NCI-H146 (cell line): ENCODE measurements around the gene PTPA.
"Not testable (repeated sequence)": the region's sequence is repeated elsewhere in the genome, so short reads cannot be mapped to it uniquely, and the experiment has no call there.

Source experiments
- DNase-seq: peaks from one replicate; lab custom pipeline; 2025; lab: John Stamatoyannopoulos, UW

PTPA gene

DNA sequence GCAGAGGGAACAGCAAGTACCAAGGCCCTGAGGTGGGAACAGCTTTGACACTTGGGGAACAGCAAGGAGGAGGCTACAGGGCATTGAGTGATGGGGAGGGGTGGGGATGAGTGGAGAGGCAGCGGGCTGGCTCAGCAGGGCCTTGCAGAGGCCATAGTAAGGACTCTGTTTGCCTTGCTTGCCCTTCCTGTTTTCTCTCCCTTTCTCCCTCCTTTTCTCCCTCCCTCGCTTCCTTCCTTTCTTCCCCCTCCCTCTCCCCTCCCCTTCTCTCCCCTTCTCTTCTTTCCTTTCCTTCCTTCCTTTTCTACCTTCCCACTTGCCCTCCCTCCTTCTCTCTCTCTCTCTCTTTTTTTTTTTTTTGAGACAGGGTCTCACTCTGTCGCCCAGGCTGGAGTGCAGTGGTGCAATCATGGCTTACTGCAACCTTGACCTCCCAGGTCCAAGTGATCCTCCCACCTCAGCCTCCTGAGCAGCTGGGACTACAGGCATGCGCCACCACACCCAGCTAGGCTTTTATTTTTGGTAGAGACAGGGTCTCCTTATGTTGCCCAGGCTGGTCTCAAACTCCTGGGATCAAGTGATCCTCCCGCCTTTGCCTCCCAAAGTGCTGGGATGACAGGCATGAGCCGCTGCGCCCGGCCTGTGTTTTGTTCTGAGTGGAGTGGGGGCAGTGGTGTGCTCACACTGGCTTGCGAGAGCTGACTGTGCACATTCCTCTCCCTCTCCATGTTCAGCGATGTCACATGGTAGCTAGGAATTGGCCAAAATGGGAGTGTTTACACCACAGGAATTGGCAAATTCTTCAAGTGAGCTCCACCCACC lies 49.7 kb downstream of the PTPA start:
- no peak for DNase-seq

DNA sequence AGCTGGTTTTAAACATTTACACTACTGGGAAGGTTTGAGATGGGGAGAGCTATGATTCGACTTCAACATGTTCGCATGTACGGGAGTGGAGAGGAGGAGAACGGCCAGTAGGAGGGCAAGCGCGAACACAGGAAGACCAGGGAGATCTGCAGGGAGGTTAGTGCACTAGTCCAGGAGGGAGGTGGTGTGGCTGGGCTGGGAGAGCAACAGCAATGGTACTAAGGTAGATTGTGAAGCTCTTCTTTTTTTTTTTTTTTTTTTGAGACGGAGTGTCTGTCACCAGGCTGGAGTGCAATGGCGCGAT lies 50.3 kb downstream of the PTPA start:
- no peak for DNase-seq

DNA sequence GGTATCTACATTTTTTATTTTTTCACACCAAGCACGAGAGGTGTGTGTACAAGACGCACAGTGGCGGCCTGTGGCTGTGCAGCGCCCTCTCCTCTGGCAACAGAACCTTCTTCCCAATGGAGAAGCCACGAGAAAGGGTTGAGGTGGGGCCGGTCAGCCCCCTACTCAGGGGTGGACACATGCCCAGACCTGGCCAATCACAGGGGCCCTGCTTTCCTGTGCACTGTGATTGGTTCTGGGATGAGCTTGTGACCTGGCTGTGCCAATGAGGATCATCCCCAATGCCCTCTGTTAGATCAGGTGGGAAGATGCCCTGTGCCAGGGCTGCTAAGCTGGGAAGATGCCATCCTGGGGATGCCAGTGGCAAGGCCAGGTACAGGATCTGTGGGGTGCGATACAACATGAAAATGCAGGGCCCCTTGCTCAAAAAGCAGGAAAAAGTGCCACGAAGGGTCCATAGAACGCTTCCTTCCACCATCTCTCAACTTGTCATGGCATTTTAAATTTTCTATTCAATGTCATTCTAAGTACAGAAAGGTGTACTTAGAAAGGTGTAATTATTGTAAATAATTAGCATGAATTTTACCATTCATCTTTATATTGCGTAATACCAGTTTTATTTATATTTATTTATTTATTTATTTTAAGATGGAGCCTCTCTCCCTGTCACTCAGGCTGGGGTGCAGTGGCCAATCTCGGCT lies 51.4 kb downstream of the PTPA start:
- DNase-seq: no peak

DNA sequence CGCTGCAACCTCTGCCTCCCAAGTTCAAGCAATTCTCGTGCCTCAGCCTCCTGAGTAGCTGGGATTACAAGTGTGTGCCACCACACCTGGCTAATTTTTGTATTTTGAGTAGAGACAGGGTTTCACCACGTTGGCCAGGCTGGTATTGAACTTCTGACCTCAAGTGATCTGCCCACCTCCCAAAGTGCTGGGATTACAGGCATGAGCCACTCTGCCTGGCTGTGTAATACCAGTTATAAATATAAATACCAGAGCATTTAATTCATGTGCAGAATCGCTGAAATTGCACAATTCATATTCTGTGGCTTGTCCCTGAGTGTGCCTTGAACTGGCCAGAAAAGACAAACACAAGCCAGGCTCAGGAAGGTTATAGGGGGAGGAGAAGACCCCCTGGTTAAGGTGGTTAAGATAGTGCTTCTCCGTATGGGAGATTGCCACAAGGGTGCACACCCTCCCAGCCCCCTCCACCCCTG lies 52.0 kb downstream of the PTPA start:
- DNase-seq: not testable (repeated sequence)

DNA sequence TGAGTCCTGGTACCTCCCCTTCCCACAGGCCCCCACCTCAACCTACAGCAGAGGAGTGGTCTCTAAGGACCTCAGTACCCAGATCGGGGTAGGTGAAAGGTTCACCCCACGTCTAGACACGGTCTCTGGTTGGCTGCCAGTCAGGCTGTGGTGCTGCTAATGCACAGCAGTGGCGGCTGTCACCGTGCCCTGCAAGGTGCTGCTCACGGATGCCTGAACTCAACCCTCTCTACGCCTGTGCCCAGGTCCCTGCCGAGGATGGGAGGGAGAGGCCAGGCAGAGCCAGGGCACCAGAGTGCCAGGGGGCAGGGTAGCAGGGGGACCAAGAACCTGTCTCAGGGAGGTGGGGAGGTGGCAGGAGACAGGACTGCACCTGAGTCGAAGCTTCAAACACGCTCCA lies 52.5 kb downstream of the PTPA start:
- no peak for DNase-seq

DNA sequence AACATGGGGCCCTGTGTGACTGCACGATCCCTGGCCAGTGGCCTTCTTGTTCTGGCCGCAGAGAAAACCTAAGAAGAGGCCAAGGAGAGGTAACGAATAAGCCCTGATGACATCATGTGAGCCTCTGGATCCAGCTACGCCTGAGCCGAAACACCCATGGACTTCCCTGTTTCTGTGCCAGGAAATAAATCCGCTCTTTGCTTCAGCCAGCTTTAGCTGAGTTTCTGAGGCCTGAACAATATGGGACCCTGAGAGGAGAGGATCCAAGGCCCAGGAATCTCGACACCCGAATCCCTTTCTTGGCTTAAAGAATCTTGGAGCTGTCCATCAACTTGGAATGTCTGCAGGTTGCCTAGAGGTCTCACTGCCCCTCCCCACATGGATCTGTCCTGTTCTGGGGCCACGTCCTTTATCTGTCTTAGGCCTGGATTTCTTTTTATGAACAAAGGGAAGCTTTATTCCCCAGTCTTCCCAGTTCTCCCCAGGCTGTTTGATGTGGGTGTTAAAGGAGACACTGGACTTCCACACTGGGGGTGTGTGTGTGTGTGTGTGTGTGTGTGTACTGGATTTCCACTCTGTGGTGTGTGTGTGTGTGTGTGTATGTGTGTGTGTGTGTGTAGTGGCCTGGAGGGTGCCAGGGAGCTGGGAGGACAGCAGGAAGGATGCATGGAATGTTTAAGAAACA lies 53.2 kb downstream of the PTPA start:
- DNase-seq: no peak

DNA sequence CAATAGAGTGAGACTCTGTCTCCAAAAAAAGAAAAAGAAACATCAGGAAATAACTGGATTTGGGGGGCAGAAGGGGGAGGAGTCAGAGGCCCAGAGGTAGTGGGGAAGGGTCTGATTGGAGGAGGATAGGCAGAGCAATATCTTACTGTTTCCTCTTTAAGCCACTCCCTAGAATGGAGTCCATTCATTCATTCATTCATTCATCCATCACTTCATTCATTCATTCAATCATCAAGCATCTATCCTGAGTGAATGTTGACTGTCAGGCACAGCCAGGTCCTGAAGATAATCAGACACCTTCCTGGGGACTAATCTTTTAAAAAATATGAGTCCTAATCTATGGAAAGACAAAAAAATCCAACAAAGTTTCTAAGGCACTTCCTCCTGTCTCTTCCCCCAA lies 54.0 kb downstream of the PTPA start:
- no peak for DNase-seq

DNA sequence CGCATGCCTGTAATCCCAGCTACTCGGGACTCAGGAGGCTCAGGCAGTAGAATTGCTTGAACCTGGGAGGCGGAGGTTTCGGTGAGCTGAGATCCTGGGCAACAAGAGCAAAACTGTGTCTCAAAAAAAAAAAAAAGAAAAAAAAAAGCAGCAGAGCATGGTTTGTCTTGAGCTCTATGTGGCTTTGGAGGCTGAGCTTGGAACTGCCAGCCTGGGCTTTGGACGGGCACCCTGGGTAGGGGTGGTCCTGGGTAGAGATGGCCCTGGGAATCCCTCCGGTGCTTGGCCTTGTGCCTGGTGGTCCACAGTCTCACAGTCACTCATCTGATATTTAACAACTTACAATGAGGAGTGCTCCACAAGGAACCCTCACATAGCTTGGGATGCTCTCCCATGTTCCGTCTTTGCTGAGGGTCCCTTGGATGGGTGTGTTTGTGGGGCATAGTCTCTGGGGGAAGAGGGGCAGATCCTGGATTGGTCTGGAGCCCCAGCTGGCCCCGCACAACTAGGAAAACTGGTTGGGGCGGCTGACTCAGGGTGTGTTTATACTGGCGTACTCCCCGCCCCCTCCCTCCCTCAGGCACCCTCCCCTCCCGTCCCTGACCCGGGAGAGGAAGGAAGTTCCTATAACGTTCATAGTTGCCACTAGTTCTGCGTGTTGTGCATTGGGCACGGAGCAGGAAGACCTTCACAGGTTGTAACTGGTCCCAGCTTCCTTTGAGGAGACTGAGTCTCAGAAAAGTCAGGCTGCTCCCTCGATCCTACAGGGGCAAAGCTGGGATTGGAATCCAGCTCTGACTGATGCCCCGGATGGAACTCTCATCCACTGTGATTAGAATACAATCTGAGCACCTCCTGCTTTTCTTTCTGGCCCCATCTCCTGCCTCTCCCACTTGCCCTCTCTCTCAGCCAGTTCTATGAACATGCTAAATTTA lies 55.7 kb downstream of the PTPA start:
- DNase-seq: no peak

DNA sequence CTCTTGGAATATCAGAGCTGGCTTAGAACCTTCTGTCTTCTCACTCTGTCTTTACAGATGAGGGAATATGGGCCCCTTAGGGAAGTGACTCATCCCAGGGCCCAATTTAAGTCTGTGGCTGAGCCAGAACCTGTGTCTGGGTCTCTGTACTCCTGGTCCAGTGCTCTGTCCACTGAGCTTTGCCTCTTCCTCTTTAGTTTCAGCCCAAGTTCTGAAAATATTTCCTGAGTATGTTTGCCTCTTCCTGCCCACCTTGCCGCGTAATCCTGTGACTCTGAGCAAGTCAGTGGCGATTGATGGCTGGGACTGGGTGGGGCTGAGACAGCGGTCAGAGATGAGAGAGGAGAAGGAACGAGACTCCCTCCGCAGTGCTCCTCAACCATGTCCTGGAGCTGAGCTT lies 59.0 kb downstream of the PTPA start:
- DNase-seq: no peak

DNA sequence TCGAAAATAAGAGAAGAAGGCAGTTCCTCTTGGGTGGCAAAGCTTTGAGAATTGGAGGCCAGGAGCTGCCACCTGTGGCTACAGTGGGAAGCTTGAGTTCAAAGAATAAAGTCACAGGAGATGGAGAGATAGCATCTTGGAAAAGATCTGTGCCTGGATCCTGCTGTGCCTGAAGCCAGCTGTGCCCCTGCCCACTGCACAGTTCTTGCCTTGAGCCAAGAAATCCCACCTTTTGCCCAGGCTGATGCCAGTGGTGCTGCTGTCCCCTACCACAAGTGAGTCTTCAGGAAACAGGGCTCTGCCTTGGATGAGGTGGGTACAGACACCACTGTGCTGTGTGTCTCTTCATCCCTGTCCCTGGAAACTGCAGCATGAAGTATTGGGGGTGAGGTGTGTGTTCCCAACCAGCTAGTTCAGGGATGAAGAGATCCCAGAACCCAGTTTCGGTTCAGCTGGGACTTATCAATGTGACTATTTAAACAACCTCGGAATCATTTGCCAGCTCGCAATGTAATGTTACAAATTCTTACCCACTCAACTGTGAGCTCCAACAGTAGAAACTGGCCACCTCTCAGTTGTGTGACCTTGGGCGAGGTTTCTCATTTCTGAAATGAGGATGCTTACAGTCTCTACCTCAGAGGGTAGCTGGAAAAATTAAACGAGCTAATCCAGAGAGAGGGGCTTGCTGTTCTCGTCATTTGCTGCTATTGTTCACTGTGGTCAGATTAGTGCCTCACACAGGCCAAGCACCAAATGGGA lies 61.0 kb downstream of the PTPA start:
- DNase-seq: no peak

DNA sequence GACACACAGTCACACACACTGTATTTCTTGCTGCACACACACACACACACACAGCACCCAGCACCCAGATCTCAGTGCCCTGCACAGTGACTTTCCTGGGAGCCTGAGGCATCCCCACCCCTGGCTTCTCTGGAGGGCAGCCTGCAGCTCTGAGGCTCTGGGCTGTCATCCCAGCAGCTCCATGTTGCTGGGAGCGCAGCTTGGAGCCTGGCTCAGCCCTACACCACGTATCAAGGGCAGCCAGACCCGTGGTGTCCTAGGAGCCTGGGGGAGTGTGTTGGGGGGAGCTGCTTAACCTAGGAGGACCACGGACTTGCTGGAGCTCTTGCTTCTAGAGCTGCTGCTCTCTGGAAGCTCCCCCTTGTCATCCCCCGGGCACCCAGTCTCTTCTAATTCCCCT lies 61.6 kb downstream of the PTPA start:
- no peak for DNase-seq

DNA sequence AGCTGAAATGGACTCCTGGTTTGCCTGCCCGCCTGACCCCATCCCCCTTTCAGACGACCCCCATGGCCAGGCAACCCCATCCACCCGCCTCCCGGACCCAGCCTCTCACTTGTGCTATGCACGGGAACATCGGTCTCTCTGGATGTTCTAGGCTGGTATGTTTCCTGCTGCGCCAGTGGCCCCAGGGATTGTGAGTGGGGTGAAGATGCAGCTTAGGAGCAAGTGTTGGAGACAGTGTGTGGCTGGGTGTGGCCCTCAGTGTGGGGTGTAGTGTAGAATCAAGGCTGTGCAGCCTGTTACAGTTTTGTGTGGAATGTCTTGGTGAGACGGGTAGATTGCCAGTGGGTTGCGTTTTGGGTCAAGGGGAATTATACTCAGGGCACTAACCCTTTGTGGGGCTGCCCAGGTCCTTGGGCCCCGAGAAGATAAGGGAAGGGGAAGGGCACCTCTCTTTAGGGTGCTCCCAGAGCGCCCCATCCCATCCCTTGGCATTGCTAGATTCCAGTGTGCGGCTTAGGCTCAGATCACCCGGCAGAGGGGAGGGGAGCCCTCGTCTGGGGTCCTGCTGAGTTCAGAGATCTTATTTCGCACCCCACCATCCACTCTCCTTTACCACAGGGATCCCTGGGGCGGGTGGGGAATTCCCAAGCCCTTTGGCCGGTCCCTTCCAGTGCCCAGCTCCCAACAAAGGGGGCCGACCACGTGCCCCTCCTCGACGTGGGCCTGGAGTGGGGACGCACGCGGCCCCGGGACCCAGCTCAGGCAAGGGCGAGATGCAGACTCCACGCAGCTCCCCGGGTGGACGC lies 62.3 kb downstream of the PTPA start:
- DNase-seq: no peak

DNA sequence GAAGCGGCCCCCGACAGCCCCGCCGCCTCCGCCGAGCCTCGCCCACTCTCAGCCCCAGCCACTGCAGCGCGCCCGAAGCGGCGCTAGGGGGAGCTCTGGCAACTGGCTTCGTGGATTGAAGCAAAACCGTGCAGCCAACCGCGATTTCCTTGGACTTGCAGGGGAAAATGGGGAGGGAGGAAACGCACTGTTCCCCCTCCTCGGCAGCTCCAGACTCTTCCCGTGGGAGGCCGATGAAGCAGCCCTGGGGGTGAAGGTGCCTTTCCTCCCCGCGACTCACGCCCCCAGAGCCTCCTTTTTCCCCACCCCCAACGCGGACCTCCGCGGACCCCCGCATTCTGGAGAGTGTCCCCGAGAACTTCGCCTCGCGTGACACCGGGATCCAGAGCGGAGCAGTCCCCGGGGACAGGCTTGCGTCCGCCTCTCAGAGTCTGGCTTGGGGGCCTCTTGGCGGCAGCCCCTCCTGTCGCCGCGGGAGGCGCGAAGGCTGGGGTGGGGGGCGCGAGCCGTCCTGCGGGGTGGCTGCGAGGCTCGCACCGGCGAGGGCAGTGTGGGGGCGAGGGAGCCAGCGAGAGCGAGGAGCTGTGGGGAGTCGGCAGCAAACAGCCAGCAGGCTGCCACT lies 63.0 kb downstream of the PTPA start:
- DNase-seq: peak; percentile 66

DNA sequence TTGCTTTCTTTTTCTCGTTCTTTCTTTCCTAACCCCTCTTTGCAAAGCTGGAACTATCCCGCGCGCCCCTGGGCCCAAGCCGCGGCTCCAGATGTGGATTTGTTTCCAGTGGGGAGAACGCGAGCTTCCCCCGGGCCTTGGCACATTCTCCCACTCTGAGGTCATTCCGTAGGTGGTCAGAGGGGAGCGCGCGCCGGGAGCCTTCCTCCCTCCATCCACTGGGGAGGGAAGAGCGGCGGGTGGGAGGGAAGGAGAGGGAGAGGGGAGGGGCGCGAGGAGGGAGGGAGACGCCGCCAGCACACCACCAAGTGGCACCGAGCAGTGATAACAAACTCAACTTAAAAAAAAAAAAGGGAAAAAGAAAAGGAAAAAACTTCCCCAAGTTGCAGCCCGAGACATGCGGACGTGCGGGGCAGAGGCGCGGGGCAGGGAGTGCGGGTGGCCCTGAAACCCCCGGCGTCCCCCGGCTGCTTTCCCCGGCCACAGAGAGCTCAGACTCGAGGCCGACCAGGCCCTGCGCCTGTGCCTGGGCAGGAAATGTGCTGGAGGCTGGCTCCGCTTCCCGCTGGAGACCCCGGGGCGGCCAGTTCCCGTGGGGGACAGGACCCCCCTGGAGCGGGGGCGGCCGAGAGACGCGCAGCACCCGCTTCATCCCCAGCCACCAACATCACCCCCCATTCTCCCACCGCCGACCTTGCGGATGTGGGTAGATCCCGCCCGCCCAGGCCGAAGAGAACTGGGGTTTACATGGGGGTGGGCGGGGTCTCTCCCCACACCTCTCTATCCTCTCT lies 63.7 kb downstream of the PTPA start:
- DNase-seq: no peak

DNA sequence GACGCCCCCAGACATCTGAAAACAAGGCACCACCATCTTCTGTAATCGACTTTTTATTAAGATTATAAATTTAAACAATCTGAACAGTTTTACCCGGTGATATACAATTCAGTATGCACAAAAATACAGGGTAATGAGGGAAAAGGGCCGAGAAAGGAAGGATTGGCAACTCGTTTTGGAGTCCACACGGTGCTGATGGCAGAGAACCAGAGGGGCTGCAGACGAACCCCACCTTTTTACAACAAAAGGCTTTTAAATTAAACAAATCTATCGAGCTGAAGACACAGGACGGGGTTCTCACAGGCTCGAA lies 64.3 kb downstream of the PTPA start:
- no peak for DNase-seq

DNA sequence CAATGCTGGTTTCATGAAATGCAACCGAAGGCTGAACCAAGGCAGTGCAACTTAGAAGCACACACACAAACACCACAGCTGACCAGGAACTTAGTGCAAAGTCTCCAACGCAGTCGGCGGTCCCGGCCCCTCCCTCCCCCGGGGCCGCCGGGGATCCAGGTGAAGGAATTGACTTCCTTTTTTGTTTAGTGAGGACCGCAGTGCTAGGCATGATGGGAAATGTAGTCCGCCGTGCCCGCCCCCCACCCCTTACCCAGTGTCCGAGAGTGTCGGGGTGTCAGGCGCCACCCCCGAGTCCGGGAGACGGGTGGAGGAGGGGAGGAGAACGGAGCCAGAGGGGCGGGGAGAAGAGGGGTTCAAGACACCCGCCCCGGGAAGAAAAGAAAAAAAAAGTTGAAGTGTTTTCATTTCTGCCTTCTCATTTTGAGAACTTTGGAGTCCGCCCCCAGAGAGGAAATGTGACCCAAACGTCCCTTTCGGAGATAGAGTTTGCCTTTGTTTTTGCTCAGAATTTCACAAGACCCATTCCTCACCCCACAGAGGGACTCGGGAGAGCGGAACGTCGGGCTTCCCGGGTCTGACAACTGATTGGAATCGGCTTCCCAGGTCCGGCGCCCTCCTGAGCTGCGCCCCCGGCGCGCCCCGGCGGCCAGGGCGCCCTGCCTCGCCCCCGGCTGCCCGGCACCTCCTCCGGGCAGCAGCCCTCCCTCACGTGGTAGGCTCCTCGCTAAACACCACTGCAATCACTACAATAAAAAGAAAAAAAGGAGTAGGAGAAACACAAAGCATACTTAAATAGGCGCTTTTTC lies 64.8 kb downstream of the PTPA start:
- peak; percentile 24 for DNase-seq

DNA sequence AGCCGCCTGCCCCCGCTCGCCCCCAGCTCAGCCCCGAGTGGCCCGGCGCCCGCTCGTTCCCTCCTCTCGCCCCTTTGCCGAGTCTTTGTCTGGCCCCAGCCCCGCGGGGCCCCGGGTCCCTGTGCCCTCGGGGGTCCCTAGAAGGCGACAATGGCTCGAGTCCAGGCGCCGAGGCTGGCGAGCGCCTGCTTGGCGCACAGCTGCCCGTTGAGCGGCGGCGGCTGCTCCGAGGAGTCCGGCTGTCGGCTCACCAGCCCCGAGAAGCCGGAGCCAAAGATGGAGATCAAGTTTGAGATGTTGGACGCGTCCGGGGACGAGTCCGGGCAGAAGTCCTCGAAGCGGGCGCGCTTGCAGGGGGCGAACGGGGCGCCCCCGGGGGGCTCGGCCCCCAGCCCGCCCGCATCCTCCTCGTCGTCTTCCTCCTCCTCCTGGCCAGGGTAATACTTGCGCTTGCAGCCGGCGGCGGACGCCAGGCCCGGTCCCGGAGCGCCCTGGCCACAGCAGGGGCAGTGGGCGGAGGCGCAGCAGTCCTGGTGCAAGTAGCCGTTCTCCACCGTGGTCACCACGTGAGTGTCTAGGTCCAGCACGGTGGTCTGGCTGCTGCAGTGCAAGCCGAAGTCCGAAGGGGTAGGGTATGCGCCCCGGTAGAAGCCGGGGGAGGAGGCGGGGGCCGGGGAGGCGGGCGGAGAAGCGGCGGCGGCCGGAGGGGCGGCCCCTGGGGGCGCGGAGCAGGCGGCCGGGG lies 65.7 kb downstream of the PTPA start:
- DNase-seq: peak; percentile 30

DNA sequence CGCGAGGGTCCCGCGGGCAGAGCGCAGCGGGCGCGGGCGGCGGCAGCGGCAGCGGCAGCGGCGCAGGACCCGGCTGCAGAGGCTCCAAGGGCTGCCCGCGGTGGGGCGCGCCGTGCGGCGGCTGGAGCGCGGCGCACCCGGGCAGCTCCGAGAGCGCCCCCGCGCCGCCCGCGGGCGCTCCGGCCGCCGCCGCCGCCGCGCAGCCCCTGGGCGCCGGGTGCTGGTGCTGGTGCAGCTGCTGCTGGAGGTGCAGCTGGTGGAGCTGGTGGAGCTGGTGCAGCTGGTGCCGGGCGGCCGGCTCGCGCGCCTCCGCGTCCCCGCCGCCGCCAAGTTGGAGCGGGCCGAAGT lies 66.2 kb downstream of the PTPA start:
- no peak for DNase-seq
